Sigmoid colon (tissue), 4 donors: Measurements from ENCODE around the gene FTCDNL1.

Experiments used
- CTCF ChIP-seq, 4 experiments: fragments of 450-650 bp in 3 of 4; fragments of 200-600 bp in 1 of 4; IDR thresholded peaks; one replicate each; pipeline ENCODE4 v1.5.1; 2016 to 2019; ENCODE audit warnings: antibody characterized with exemption in 4 of 4, mild to moderate bottlenecking in 3 of 4, moderate library complexity in 2 of 4
- EP300 ChIP-seq, 4 donors: sonication (generic); formaldehyde crosslinking; IDR thresholded peaks; one replicate each; pipeline ENCODE4 v1.6.1; 2017; ENCODE audit warnings: antibody characterized with exemption in 4 of 4
- POLR2AphosphoS5 ChIP-seq, 4 donors: sonication (generic); formaldehyde crosslinking; IDR thresholded peaks; one replicate each; pipeline ENCODE4 v1.6.1; 2017; ENCODE audit warnings: antibody characterized with exemption in 4 of 4

GRCh38 chr2:199855812-199856211 lies 4.8 kb upstream of the FTCDNL1 start:
- TF ChIP-seq CTCF (IDR thresholded peaks at IDR 0.05) (no peak), EP300 (IDR thresholded peaks at IDR 0.05) (no peak), POLR2AphosphoS5 (IDR thresholded peaks at IDR 0.05) (no peak)
